Upper lobe of left lung (tissue), 4 donors: Measurements from ENCODE around the gene CRTC2.

Source experiments
- CTCF ChIP-seq, 6 experiments: fragments of 450-650 bp in 4 of 6; fragments of 200-600 bp in 2 of 6; sonication (generic) in 2 of 6; IDR thresholded peaks; one replicate each; pipeline ENCODE4 v1.5.1; 2016 to 2019; ENCODE audit warnings: antibody characterized with exemption in 6 of 6
- POLR2A ChIP-seq, 4 donors: fragments of 450-650 bp; IDR thresholded peaks; one replicate each; pipeline ENCODE4 v1.5.1; 2016 to 2017; ENCODE audit warnings: antibody characterized with exemption in 4 of 4, mild to moderate bottlenecking in 2 of 4
- POLR2AphosphoS5 ChIP-seq, 2 donors: sonication (generic); formaldehyde crosslinking; IDR thresholded peaks; one replicate each; pipeline ENCODE4 v1.5.1; 2017; ENCODE audit warnings: antibody characterized with exemption in 2 of 2

- TF ChIP-seq CTCF (IDR thresholded peaks at IDR 0.05) (no peak), POLR2AphosphoS5 (IDR thresholded peaks at IDR 0.05) (no peak), POLR2A (IDR thresholded peaks at IDR 0.05) (no peak)
Observed at GRCh38 chr1:153958961-153959260, 499 bp upstream of the CRTC2 start.
